CD1c-positive myeloid dendritic cell (primary cell): Measurements from ENCODE around the gene PRADC1.
"Not testable (repeated sequence)": the region's sequence is repeated elsewhere in the genome, so short reads cannot be mapped to it uniquely, and the experiment has no call there.

Source experiments
- DNase-seq: peaks from one replicate; pipeline ENCODE4 v3.0.0-alpha.2; 2016; ENCODE audit errors: extremely low spot score

PRADC1 gene

DNA sequence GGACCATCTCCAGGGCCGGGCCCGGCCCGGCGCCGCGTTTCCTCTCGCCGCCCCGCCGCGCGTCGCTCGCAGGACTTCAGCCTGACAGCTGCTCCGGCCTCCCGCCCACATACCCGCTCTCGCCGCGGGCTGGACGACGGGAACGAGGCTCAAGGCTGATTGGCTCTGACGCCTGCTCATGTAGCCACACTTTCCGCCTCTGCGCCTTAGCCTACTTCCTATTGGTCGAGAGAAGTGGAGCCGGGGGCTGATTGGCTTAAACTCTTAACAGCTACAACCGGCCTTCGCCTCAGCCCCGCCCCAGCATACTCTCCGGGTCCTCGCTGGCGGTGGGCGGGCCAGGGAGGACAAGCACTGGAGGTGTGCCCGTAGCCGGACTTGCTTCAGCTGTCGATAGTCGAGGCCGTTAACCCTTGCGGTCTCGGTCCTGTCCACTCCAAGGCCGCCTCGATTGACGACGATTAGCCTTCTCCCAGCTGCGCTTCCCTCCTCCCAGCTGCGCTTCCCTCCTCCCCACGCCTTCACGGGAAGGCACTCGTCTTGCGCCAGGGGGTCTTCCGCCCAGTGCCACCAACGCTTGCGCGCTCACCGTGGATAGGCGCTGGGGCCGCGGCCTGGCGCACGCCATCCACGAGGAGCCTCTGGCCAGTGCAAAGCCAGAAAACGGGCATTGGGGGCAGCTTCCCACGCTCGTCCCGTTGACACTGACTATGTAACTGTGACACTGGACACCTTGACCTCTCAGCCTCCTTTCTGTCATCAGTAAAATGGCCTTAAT lies at the start of gene PRADC1:
Gene PRADC1, minus strand, starts transcription at position 86 of the 778 bp plus-strand sequence. Its CDS starts 79 bp downstream, at position 7.
- peak; percentile 99 for DNase-seq

DNA sequence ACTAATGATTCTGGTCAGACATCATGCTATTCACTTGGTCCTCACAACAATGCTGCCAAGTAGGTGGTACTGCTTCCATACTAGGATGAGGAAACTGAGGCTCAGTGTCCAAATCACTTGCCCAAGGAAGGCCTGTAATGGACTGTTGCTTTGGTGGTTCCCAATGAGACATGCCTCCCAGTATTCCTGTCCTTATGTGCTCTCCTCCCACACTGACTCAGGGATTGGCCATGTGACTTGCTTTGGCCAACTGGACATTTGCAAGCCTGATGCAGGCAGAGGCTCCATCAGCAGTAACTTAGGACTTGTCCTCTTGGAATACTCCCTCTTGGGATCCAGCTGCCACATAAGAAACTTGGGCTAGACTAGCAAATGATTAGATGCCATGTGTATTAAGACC lies 48.2 kb upstream of the PRADC1 start:
- no peak for DNase-seq

- no peak for DNase-seq
Measured at GRCh38 chr2:73279852-73280251, 46.8 kb upstream of the PRADC1 start.

GRCh38 chr2:73272270-73272669 lies 39.2 kb upstream of the PRADC1 start:
- DNase-seq, result no peak

DNA sequence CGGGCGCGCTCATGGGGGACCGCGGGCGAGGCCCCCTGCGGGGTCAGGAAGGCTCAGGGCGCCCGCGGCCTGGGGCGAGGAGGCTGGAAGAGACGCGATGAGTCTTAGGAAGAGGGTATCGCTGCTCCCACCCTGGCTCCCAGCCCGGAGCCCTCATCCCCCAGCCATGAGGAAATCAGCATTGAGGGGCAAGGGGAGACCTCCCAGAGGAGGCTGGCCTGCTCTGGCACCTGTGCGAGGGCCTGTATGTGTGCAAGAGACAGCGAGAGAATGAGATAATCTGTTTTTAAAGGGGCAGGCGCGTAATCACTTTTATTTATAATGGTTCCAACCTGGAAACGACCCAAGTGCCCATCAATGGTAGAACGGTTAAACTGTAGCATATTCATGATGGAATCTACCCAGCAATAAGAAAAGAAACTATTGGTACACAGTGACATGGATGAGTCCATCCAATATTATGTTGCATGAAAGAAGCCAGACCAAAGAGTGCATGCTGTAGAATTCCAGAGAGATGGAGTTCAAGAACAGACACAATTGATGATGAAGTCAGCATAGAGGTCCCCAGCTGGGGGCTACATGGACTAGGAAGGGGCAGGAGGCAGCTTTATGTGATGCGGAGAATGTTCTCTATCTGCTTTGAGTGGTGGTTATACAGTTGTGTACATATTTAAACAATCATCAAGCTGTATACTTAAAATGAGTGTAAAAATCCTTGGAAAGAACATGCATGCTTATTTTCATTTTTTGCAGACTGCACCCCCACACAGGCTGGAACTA lies 36.8 kb upstream of the PRADC1 start:
- DNase-seq, result no peak

DNA sequence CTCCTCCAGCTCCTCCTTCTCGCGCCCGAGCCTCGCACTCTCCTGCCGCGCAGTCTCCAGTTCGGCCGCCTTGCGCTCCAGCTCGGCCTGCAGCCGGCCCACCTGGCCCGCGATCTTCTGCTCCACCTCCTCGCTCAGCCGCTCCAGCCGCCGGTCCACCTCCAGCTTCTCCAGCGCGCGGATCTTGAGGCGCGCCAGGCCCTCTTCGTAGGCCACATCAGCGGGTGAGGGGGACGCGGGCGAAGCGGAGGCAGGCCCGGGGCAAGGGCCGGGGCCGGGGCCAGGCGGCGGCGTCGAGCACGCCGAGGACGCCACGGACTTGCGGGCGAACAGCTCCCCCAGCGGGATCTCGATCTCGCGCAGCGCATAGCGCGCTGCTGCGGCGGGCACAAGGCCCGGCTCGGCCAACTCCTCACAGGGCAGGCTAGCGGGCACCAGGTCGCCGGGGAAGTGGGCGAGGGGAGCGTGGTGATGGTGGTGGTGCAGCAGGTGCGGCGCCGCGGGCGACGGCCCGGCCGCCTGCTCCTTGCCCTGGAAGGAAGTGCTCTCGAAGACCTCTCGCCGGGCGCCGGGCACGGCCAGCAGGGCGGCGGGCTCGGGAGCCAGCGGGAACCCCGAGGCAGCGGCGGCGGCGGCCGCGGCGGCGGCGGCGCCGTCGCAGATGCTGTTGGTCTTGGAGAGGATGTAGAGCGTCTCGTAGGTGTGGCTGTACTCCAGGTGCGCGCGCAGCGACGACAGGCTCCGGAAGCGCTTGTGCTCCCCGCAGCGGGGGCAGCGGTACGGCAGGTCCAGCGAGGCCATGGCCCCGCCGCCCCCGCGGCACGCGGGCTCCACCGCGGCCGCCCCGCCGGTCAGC lies 36.0 kb upstream of the PRADC1 start:
- peak; percentile 58 for DNase-seq

- DNase-seq, result no peak
Measured at GRCh38 chr2:73268366-73268829, 35.4 kb upstream of the PRADC1 start.

DNA sequence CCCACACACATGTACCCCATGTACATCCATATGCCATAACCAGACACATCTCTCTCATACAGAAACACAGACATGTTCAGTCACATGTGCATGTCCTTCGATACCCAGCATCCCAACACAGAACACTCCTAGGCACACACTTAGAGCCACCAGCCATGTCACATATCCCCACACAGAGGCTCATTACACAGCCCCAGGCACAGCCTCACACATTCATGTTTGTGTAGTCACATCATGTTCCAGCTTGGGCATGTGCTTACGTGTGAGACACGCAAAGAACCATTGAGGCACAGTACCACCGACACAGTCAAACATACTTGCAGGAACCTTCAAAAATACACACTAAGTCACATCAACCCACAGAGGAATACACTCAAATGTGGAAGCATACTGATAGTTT lies 34.0 kb upstream of the PRADC1 start:
- DNase-seq, result no peak

GRCh38 chr2:73266061-73266901 lies 33.2 kb upstream of the PRADC1 start:
- no peak for DNase-seq

GRCh38 chr2:73265298-73266060 lies 32.4 kb upstream of the PRADC1 start:
- DNase-seq, result no peak

DNA sequence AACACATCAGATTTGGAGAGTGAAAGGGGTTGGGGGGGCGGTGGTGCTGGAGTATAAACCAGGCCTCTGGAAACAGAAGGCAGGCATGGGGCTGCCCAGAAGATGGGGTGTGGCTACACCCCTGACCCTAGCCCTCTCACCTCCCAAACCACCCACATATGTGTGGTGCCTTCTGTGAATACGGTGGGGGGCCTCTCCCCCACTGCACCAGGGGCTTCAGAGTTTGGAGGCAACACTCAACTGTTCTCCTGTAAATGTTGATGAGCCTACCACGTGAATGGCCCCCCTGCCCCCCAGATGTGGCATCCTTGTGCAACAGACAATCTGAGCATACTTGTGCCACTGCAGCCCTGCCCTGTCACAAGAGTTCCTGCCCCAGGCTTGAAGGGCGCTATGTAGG lies 31.7 kb upstream of the PRADC1 start:
- no peak for DNase-seq

DNA sequence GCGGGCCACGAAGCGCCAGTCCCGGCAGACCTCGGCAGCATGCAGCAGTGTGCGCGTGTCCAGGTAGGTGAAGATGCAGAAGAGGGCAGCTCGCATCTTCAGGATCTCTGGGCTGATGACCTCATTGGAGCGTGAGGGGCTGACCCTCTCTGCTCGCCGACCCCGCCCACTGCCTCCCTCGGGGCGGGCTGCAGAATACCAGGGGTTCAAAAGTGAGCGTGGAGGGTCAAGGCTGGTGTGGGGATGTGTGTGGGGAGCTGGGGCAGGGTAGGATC lies 31.2 kb upstream of the PRADC1 start:
- no peak for DNase-seq

DNA sequence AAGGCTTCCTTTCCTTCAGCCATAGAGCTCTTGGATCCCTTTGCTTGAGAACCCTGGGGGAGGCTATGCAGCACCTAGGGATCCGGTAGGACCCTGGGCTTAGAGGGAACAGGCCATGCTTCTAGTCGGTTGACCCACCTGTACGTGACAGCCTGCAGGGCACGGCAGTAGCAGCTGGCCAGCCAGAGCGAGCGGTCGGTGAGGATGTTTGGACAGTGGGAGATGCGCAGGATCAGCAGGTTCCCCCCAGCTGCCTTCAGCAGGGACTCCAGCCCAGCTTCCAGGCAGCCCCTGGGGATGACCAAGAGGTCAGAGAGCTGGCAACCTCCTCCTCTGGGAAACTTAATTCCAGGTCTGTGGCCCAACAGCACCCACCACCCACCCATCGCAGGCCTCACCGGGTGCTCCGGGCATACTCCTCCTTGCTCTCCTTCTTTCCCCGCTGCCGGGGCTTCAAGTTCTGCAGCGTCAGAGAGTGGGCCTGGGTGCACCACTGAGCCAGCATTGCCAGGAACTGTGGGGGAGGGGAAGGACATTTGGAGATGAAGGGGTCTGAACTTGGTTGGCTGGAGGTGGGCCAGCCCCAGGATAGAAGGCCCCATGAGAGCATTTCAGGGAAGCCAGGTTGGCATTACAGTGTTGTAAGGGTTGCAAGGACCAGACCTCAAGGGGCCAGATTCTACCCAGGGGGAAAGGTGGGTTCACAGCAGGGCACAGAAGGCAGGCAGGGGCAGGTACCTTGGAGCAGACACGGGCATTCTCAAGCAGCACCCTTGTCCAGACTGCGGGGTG lies 30.7 kb upstream of the PRADC1 start:
- no peak for DNase-seq

DNA sequence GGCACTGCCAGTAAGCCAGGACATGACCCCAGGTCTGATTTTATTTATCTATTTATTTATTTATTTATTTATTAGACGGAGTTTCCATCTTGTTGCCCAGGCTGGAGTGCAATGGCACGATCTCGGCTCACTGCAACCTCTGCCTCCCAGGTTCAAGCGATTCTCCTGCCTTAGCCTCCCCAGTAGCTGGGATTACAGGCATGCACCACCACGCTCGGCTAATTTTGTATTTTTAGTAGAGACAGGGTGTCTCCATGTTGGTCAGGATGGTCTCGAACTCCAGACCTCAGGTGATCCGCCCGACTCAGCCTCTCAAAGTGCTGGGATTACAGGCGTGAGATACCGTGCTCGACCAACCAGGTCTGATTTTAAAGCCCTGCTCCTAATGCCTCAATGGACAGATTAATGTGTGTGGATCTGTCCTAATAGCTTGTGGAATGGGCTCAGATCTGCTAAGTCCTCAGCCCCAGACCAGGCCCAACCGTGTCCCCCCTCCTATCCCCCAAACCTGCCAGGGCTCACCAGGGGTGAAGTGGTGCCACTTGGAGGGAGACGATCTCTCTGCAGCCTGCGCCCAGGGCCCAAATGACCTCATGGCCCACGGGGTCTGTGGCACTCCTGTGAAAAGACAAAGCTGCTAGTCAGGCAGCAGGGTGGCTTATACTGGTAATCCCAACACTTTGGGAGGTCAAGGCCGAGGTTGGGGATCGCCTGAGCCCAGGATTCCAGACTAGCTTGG lies 29.8 kb upstream of the PRADC1 start:
- not testable (repeated sequence) for DNase-seq

DNA sequence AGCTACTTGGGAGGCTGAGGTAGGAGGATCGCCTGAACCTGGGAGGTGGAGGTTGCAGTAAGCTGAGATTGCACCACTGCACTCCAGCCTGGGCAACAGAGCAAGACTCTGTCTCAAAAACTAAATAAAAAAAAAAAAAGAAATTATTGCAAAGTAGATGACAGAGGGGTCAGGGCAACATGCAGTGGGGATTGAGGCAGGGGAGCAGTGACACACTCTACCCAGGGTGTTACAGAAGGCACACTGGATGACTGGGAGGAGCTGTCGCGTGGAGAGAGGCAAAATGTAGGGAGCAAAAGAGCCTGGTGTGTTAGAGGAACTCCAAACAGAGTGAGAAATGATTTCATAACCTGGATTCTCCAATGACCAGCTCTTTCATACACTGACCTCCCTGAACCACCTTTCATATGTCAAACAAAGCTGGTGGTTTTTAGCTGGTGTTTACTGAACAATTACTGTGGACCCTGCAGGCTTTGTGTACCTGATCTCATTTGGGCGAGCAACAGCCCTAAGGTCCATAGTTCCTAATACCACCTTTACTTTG lies 29.1 kb upstream of the PRADC1 start:
- DNase-seq, result no peak

DNA sequence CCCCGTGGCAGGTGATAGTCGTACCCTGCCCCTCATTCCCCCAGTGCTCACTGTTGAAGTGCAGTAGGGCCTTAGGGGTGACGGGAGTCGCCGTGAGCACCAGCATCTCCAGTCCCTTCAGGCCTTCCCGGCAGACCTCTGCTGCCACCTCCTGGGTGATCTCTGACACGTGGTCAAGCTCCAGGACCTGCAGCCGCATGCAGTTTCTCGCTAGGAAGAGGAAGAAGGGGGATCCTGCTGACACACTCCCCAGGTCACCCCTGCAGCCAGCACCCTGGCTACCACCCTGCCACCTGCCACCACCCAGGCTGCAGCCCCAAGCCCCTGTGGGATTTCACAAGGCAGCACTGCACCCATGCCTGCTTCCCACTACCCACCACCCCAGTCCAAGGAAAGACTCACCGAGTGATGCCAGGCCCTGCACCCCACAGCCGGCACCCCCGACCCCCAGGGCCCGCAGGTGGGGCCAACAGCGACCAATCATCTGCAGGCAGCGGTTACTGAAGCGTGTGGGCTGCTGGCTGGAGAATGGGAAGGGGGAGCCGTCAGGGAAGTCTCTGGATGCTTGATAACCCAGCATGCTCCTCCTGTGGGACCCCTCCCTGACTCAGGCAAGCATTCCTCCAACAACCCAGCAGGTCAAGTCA lies 27.4 kb upstream of the PRADC1 start:
- DNase-seq, result peak; percentile 33

DNA sequence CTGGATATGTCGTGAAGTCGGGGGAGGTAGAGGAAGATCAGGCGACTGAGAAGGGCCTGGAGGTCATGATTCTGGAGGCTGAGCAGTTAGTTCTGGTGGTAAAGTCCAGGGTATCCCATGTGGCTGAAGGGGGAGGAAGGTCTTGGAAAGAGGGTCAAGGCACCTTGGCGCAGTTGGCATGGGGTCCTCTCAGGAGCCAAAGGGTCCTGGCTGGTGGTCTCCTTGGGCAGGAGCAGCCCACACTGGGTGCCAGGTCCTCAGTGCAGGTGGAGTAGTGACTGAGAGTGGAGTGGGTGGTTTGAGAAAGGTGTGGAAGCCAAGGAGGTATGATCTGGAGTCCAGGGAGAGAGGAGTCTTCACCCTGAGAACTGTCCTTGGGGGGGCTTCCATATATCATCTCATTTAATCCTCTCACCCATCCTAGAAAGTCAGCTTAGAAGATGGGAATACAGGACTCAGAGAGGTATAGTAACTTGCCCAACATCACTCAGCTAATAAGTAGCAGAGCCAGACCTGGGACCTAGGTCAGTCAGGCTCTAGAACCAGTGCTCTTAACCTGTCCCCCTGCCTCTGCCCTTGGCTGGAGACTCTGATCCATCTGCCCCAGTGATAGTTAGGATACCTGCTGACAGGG lies 26.8 kb upstream of the PRADC1 start:
- no peak for DNase-seq

DNA sequence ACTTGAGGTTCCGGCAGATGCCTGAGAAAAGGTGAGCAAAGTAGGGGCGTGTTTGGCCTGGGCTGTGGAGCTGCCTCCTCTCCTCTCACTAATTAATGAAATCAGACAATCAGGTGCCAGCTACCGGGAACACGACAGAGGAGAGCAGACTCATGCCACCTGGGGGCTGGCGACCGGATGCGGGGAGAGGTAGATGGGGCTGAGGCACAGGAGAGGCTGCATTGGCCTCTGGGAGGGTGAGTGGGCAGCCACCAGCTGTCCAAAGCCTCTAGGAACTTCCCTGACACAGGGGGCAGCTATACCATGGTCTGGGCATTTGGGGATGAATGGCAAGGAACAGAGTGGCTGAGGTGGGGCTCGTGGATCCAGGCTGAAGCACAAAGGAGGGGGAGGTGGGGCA lies 26.2 kb upstream of the PRADC1 start:
- no peak for DNase-seq
